NCI-H2081 (cell line): Measurements from ENCODE around the gene SPSB3.

ENCODE experiments used
- DNase-seq, 2 experiments: peaks; one replicate each; lab custom pipeline; 2025; lab: John Stamatoyannopoulos, UW

SPSB3 gene

DNA sequence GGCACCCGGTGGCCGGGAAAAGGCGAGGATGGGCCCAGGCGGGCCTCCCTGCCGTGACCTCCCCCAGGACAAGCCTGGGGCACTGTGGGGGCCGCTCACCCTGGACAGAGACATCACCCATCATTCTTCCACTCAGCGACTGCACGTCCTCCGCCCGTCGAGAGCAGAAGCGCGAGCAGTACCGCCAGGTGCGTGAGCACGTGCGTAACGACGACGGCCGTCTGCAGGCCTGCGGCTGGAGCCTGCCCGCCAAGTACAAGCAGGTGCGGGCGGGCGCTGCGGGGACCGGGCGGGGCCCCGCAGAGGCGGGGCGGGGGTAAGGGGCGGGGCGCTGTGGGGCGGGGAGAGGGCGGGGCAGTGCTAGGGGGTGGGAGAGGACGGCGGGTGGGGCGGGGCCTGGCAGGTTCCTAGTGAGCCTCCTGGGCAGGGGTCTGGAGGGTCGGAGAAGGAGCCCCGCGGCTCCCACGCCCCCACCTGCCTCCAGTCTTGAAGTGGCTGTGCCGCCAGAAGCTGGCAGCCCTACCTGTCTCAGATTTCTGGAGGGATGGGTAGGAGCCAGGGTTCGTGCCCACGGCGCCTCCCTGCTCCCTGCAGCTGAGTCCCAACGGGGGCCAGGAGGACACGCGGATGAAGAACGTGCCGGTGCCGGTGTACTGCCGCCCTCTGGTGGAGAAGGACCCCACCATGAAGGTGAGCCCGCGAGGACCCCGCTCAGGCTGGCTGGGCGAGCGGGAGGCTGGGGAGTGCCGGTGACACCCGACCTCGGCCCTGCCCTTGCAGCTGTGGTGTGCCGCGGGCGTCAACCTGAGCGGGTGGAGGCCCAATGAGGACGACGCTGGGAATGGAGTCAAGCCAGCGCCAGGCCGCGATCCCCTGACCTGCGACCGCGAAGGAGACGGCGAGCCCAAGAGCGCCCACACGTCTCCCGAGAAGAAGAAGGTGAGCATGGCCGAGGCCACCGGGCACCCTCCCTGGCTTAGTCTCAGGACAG, 18.6 kb downstream of the SPSB3 start:
- DNase-seq = no peak

DNA sequence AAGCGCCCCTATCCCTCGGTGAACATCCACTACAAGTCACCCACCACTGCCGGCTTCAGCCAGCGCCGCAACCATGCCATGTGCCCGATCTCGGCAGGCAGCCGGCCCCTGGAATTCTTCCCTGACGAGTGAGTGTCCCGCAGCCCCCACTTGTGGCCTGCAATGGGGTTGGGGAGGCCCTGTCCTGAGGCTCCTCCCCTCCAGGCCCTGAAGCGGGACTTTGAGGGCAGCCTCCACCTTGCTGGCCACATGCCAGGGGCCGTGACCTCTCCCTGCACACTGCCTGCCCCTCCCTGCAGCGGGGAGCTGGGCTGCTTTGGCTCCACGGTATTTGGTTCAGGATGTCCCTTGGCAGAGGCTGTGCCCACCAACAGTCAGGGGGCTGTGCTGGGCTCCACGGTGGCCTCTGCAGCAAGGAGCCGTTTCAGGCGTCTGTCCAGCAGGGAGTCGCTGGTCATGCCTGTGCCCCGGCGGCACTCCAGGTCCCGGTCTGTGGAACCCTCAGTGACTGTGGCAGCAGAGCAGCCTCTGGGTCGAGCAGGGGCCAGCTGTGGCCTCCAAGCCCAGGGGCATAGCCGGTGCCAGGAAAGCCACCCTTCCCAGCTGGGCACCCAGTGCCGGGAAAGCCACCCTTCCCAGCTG, 19.4 kb downstream of the SPSB3 start:
- DNase-seq = no peak

DNA sequence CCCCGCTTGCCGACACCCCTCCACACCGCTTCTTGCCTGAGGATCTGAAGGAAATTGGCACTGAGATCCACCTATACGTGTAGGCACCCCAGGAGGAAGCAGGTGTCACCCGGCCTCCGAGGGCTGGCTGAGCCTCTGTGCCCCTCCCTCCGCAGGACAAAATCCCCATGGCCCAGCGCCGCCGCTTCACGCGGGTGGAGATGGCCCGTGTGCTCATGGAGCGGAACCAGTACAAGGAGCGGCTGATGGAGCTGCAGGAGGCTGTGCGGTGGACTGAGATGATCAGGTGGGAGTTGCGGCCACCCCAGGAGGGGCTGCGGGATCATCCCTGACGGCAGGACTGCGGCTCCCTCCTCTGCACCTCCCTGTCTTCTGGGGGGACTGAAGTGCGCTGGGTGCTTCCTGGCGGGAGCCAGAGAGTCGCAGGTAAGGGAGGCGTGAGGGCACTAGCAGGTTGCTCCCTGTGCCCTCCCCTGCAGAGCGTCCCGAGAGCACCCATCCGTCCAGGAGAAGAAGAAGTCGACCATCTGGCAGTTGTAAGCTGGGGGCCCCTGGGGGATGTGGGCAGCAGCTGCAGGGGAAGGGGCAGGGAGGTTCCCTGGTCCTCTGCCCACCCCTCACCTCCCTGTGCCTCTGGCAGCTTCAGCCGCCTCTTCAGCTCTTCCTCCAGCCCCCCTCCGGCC, 20.0 kb downstream of the SPSB3 start:
- no peak for DNase-seq

DNA sequence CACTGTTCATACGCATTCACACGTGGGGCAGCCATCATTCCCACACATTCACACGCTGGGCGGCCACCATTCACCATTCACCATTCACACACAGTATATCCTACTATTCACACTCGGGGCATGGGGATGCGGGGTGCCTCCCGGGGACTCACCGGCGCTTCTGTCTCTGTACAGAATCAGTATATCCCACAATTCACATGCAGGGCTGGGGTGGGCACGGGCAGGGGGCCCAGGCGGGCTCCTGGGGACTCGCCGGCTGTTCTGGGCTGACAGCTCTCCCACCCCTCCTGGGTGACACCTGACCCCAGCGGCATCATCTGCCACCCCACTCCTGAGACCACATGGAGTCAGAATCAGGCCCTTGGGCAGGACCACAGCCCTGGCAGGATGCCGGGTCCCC, 20.6 kb downstream of the SPSB3 start:
- DNase-seq = no peak

DNA sequence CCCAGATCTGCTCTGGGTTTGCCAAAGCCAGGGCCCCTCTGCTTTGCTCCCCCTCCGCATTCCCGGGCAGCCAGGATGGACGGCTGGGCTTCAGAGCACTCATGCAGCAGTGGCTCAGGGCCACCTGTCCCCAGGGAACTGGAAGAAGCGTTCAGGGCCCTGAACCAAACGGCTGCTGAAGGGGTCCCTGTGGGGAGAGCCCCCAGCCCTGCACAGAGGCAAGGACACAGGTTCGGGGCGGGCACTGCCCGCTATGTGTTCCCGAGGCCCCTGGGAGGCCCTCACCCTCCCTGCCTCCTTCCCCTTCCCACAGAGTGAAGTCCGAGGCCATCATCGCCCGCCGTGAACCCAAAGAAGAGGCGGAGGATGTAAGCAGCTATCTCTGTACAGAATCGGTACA, 21.5 kb downstream of the SPSB3 start:
- DNase-seq = no peak

DNA sequence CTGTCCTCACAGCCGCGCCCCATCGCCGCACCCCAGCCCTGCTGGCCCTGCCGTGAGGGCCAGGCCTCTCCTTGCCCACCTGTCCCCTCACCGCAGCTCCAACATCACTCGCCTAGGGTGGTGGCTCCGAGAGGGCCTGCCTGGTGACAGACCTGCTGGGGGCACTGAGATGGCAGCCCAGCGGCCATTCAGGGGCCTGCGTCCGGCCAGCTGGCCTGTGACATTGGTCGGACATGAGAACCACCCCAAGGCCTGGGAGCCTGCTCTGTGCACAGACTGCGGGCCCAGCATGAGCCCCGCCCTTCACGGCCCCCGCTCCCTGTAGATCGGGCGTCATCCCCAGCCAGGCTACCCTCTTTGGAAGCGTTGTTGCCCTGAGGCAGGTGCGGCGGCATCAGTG, 22.9 kb downstream of the SPSB3 start:
- DNase-seq = no peak

DNA sequence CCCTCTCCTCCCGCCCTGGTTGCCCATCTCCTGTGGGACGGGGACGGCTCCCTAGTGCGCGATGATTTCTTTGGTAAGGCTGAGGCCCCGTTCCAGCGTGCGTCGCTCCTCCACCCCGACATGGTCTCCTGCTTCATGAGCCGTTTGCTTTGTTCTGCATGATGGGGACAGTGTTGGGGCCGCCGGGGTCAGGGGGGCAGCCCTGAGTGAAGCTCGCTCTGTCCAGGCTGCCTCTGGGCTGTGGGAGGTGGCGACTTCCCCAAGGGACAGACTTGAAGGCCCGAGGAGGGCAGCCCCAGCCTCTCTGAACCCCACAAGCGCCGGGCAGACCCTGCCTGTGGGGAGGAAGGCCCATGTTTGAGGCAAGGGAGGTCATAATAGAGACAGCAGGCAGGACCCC, 23.4 kb downstream of the SPSB3 start:
- no peak for DNase-seq

DNA sequence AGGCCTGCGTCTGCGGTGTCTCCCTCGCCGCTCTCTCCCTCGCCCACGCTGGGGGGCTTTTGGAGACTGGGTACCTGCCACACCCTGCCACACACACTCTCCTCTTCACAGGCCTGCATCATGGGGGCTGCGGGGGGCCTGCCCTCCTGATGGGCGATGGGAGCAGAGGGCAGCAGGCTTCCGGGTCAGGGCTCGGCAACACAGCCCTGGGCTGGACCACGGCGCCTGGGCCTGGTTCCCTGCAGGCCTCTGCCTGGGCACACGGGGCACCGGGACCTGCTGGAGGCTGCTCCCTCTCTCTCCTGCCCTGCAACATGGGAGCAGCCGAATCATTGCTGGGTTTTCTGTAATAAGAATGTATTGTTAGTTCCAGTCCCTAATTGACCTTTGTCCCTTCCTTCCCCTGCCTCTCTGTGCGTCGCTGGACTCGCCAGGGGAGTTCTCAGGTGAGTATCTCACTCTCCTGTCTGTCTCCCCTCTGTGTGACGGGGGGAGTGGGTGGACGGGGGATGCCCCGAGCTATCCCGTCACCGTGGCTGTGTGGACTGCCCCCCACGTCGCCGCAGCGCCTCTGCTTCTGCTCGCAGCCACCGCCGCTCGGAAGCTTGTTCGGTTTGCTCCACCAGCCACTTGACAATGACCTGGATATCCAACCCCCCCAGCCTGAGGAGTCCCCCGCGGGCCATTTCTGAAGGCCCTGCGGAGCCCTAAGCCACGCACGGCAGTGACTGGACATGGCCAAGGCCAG, 24.5 kb downstream of the SPSB3 start:
- DNase-seq = no peak

DNA sequence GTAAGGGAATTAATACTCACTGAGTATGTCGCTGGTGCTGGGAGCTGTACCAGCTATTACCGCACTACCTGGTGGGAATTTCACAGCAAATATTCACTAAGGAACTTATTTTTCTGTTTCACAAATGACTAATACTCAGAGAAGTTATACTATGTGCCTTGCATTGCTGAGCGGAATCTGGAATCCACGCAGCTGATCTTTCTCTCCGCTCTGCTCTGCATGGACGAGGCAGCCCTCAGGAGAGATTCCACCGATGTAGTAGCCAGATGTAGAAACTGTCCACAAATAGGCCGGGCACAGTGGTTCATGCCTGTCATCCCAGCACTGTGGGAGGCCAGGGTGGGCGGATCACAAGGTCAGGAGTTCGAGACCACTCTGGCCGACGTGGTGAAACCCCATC, 28.2 kb downstream of the SPSB3 start:
- no peak for DNase-seq

DNA sequence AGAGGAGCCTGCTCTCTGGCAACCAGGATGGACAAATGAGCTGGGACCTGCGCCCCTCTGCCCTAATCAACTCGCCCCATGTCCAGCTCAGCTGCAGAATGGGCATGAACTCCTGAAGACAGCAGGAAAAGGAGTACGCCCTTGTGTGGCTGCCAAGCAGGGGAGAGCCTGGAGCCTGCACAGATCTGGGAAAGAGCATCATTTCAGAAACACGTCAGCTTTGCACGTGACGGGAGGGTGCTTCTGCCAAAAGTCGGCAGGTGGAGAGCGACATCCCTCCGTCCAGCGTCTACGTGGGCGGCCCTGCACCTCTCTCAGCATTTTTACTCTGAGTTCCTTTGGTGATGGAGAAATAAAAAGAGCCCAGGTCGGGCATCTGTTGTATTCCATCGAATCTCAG, 29.5 kb downstream of the SPSB3 start:
- no peak for DNase-seq

DNA sequence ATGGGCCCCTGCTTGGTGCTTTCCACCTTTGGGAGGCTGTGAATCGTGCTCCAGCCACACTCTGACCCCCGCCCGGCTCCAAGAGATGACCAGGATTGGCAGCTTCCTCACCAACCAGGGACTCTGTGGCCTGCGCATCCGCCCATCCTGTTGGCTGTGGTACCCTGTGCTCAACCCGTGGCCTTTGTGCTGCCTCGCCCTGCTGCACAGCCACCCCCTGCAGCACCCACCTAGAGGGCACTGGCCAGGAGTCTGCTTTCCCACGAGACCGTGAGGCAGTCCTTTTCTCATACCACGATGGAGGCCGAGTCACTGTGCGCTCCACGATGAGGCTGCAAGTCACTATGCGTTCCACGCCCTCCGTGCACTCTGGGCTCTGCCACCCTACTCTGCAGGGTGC, 30.4 kb downstream of the SPSB3 start:
- no peak for DNase-seq

DNA sequence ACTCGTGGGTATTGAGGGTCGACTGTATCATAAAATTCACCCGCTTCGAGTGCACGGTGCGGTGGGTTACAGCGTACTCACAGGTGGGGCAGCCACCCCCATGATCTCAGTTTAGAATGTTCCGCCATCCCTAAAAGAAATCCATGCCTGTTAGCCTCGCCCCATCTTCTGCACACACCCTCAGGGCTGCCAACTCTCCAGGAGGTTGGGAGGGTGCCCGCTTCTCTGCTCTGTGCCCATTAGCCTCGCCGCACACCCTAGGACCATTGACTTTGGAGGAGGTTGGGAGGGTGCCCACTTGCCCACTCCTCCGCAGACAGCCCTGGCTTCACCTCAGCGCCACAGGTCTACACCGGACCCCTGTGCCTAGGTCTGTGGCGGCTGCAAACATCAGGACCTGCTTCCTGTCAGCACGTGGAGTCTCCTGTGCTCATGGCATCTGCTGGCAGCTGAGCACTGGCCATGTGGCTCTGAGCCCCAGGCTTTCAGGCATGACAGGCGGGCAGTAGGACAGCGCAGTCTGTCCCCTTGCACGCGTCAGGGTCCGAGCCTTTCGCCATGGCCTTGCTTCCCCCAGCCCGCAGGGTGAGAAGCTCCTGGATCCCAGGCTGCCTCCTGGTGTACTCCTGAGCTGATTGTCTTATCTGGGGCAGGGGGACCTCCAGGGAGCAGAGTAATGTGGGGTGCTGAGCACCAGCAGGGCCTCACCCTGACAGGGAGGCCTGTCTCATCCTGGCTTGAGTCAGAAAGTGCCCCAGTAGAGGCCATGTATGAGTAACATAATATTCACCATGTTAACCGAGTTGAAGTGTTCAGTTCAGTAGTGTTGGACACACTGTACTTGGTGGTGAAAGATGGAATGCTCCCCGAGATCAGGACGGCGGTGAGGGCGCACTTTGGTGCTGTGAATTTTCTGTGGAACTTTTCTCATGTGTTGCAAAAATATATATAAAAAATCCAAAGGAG, 32.9 kb downstream of the SPSB3 start:
- DNase-seq = no peak

DNA sequence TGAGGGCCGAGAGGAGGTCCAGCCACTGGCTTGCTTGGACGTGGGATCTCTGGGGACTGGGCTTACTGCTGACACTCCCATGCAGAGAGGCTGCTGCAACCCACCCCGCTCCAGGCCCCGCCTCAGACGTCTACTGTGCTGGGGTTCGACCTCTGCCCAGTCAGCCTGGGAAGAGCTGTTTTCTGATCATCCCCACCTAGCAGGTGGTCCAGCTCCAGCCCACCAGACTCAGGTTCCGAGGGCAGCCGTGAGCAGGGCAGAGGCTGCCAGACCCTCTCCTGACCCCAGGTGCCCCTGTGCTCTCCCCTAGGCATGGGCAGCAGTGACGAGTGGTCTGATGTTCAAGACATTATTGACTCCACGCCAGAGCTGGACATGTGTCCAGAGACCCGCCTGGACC, 34.4 kb downstream of the SPSB3 start:
- DNase-seq = no peak

DNA sequence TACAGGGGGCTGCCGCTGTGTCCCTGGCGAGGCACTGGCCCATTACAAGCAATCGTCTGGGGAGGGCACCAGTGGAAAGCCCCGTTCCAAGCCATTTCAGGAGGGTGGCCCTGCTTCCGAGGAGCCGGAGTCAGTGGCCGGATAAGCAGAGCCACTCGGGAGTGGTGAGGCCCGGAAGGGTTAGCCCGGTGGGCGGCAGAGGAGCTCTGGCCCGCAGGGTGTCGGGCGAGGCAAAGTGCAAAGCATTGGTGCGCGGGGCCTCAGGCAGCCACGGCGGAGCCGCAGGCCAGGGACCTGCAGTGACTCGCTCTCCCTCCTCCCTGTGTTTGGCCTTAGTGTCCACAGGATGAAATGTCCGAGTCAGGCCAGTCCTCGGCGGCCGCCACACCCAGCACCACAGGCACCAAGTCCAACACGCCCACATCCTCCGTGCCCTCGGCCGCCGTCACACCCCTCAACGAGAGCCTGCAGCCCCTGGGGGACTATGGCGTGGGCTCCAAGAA, 35.6 kb downstream of the SPSB3 start:
- no peak for DNase-seq

DNA sequence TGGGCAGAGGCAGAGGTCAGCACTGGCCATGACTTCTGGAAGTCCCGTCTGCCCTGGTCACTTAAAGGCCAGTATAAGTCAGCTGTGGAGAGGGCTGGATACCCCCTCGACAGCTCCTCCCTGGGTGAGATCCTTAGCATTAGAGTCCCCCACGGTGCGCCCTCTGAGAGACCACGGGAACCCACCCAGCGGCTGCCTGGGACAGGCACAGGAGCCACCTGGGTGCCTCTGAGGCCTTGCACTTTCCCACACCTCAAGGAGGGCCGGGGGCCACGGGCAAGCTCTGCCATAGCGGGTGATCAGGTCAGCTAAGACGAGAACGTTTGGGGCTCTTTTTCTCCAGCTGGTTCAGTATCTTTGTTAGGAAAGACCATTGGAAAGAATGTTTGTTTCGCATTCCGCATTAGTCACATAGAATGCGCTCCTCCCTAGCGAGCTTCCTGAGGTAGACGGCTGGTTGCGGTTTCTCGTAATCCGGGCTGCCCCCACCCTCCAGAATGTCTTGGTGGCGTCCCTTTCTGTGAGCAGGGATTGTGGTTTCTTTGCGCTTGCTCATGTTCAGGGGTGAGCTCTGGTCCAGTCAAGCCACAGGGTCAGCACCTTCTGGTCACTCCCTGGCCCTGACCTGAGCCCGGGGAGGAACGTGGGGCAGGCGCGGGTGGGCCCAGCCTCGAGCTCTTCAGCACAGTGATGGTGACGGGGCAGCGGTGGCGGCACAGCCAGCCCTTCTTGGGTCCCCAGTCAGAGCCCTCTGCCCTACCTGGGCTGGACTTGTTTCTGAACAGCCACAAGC, 36.3 kb downstream of the SPSB3 start:
- no peak for DNase-seq

DNA sequence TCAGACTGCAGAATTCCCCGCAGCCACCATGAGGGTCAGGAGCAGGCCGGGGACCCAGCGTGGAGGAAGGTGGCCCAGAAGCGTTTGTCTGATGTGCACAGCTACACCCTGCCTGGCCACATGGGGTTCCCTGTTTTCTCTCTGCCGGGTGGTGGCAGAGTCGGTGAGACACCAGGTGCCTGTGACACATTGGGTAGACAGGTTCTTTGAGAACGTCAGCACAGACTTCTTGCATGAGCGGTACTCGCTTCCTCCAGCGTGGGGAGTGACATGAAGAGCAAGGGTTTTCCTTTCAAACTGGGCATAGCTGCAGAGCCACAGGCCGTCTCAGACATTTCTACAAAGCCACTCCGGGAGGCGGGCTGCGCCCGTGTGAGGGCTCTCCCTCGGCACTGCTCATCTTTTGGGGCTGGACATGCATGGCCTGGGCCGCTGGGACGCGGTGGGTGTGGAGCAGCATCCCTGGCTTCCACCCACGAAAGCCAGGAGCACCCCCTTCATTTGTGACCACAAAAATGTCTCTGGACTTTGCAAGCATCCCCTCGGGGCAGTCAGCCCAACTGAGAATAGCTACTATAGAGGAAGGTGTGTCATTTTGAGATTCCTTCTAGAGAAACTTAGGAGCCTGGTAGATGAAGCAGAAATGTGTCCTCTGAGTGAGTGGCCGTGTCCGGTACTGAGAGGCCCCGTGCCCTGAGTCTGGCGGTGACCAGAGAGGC, 37.0 kb downstream of the SPSB3 start:
- no peak for DNase-seq

DNA sequence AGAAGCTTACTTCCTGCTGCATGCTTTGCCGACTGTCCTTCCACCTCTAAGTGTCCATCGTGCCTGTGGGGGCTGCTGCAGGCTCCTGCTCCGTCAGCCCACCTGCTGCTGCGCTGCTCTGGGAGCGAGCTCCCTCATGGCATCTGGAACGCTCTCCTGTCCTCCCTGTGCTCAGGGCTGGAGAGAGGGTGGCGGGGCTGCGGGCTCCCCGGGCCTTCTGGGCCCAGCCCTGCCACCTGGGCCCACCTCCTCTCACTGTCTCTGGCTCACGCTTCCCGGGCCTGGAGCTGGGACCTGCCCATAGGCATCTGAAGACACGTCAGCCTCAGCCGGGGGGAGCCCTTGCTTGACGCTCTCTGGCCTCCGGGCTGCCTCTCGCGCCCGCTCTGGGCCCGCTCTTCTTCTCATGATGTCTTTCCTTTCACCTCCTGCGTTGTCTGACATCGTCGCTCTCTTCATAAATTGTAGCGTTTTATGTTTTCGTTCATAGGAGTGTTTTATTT, 38.0 kb downstream of the SPSB3 start:
- no peak for DNase-seq

DNA sequence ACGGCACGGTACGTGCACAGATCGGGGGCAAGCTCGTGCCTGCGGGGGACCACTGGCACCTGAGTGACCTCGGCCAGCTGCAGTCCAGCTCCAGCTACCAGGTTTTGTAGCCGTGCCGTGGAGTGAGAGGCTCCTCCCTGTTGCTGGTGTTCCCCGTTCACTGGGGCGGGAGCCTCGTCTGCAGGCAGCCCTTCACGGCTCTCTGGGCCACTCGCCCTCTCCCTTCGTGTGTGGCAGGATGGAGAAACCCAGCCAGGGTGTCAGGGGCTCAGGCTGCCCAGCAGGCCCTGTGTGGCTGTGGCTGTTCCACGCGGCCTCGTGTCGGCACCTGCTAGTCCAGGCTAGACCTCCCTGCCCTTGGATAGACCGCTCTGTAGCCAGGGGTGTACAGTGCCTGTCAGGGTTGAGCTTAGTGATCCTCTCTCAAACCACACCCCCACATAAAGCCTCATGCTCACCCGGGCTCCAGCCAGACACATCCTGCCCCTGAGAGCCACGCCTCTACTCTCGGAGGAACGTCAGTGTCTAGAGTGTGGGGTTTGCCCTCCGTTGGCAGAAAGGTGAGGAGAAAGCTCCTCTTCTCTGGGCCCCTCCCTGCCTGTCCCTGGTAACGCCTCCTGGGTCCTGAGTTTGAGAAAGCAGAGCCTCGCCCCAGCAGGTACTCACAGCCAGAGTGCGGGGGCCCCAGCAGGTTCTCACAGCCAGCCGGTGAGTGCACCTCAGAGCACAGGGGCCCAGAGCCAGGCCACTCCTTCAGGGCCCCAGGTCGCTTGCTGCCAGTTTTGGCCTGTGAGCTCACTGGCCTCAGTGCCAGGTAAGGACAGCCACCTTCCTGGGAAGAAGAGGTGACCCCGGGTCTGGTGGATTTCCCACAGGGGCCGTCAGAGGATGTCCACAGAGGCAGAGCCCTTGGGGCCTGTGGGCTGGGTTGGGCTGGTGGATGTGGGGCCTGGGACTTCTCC, 38.7 kb downstream of the SPSB3 start:
- no peak for DNase-seq
